ENCODE data around the gene BHLHE23.

The BHLHE23 gene

DNA sequence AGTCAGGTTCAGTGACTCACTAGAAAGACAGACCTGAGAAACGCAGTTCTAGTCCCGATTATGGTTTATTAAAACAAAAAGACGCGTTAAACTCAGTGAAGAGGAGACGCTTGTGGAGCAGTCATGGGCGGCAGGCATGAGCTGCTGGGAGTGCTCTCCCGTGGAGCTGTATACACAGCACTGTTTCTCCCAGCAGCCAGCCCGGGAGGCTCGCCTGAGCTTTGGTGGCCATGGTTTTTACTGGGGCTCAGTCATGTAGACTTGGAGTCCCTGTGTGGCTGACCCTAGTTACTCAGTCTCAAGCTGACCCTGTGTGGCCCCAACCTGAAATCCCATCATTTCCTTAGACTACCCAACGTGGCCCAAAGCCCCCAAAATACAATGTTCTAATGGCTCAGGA is 41.2 kb upstream of the BHLHE23 start:
- Mint-ChIP-seq H3K36me3 (ENCODE audit: low read depth) (no peaks in the 10 kb centered on the region), H3K9me3 (no peaks in the 10 kb centered on the region), H3K4me3 (no peak overlapping the region), H3K27ac (no peak overlapping the region), H3K27me3 (peaks cover 9% of the 10 kb centered on the region), H3K4me1 (ENCODE audit: low read depth) (no peaks in the 10 kb centered on the region)
- intact Hi-C loops (cut with micrococcal nuclease), result no loop called here

DNA sequence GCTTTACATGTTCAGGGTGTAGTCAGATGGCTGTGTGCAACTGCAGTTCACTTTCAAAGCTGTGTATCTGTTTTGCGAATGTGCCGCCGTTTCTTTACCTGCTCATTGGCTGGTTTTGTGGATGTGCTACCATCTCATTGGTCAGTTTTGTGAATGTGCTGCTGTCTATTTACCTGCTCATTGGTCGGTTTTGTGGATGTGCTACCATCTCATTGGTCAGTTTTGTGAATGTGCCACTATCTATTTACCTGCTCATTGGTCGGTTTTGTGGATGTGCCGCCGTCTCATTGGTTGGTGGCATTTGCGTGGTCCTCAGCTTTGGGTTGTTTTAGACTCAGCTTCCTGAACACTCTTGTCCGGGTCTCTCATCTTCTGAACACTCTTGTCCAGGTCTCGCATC is 40.5 kb upstream of the BHLHE23 start:
- peaks cover 9% of the 10 kb centered on the region for H3K27me3 Mint-ChIP-seq
- H3K4me1 Mint-ChIP-seq (ENCODE audit: low read depth), result no peaks in the 10 kb centered on the region
- no peaks in the 10 kb centered on the region for H3K9me3 Mint-ChIP-seq

DNA sequence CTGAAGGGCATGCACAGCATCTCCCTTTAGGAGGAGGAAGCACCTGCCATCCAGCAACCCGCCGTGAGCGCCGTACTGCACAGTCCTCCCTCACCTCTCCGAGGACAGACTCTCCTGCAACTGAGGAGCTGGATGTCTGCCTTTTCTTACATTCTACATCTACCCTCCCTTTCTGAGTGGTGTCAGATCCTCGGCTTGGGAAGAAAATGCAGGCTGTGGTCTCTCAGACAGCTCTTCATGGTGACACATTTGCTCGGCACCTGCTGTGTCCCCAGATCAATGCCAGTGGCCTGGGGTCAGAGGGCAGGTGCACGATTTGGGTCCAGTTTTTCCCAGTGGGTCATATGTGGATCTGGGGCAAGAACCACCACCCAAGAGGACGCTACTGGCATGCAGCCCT is 40.1 kb upstream of the BHLHE23 start:
- H3K27ac Mint-ChIP-seq, result no peak overlapping the region
- intact Hi-C loops (cut with micrococcal nuclease), result no loop called here
- H3K27me3 Mint-ChIP-seq, result peaks cover 10% of the 10 kb centered on the region
- no peaks in the 10 kb centered on the region for H3K36me3 Mint-ChIP-seq (ENCODE audit: low read depth)
- no peak overlapping the region for H3K4me3 Mint-ChIP-seq
- no peaks in the 10 kb centered on the region for H3K9me3 Mint-ChIP-seq
- H3K4me1 Mint-ChIP-seq (ENCODE audit: low read depth), result no peaks in the 10 kb centered on the region

More for the DNA sequence above, 40.5 kb upstream of the BHLHE23 start:
- H3K4me3 Mint-ChIP-seq, result no peak overlapping the region
- intact Hi-C loops (cut with micrococcal nuclease), result no loop called here
- H3K36me3 Mint-ChIP-seq (ENCODE audit: low read depth), result no peaks in the 10 kb centered on the region
- H3K27ac Mint-ChIP-seq, result no peak overlapping the region

DNA sequence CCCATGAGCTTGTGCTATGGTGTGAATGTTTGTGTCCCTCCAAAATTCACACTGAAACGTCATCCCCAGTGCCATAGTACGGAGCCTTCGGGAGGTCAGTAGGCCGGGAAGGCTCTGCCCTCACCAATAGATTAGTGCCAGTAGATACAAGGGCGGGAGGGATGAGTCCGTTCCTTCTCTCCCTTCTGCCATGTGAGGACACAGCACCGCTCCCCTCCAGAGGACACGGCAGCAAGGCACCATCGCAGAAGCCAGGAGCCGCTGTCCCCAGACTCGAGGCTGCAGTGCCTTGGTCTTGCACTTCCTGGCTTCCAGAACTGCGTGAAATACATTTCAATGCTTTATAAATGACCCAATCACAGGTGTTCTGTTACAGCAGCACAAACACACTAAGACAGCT is 39.2 kb upstream of the BHLHE23 start:
- no peak overlapping the region for H3K27ac Mint-ChIP-seq
- intact Hi-C loops (cut with micrococcal nuclease), result no loop called here
- no peaks in the 10 kb centered on the region for H3K4me1 Mint-ChIP-seq (ENCODE audit: low read depth)
- peaks cover 15% of the 10 kb centered on the region for H3K27me3 Mint-ChIP-seq
- no peaks in the 10 kb centered on the region for H3K36me3 Mint-ChIP-seq (ENCODE audit: low read depth)
- H3K9me3 Mint-ChIP-seq, result no peaks in the 10 kb centered on the region
- H3K4me3 Mint-ChIP-seq, result no peak overlapping the region

DNA sequence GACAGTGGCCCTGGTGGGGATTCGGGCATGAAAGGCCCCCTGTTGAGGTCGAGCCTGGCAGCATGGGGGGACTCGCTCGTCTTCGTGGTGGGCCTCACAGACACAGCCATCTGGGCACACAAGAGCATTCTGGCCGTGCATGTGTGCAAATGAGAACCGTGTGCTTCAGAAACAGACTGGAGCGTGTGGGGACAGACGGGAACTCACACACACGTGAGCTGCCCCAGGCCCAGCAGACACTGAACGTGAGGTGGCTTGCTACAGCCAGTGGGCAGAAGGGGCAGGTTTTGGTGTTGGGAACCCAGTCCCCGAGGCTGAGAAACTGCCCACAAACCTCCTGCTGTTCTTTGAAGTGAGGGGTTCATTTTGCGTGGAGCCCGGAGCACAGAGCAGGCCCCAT is 38.6 kb upstream of the BHLHE23 start:
- Mint-ChIP-seq H3K4me1 (ENCODE audit: low read depth) (no peaks in the 10 kb centered on the region), H3K36me3 (ENCODE audit: low read depth) (no peaks in the 10 kb centered on the region), H3K27ac (no peak overlapping the region), H3K9me3 (no peaks in the 10 kb centered on the region), H3K27me3 (peaks cover 20% of the 10 kb centered on the region), H3K4me3 (no peak overlapping the region)
- intact Hi-C loops (cut with micrococcal nuclease), result no loop called here

DNA sequence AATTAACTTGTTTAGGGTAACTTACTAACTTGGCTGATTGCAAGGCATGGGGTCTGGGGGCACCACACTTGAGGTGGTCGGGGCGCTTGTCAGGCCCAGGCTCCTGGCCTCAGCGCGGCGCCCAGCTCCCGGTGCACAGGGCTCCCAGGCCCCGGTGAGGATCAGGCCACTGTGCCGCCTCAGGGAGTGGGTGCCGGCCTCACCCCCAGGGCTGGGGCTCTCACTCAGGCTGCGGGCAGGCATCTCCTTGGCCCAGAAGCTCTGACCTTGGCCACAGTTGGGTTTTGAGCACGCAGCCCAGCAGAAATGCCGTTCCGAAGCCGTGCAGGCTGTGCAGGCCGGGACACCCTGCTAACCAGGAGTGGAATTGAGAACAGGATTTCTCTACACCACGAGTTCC is 37.8 kb upstream of the BHLHE23 start:
- H3K4me1 Mint-ChIP-seq (ENCODE audit: low read depth), result no peaks in the 10 kb centered on the region
- H3K27ac Mint-ChIP-seq, result no peak overlapping the region
- H3K9me3 Mint-ChIP-seq, result no peaks in the 10 kb centered on the region
- H3K4me3 Mint-ChIP-seq, result no peak overlapping the region
- intact Hi-C loops (cut with micrococcal nuclease), result no loop called here
- H3K36me3 Mint-ChIP-seq (ENCODE audit: low read depth), result no peaks in the 10 kb centered on the region
- peaks cover 27% of the 10 kb centered on the region for H3K27me3 Mint-ChIP-seq

DNA sequence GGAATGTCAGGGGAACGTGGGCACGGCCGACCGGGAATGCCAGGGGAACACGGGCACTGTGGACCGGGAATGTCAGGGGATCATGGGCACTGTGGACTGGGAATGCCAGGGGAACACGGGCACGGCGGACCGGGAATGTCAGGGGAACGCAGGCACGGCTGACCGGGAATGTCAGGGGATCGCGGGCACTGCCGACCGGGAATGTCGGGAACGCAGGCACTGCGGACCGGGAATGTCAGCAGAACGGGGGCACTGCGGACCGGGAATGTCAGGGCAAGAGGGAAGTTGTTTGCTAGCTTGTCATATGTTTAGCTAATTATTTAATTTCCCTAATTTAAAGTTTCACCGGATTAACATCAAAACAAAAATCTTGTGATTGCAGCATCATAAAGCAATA is 37.4 kb upstream of the BHLHE23 start:
- H3K9me3 Mint-ChIP-seq, result no peaks in the 10 kb centered on the region
- H3K4me1 Mint-ChIP-seq (ENCODE audit: low read depth), result no peaks in the 10 kb centered on the region
- no peak overlapping the region for H3K27ac Mint-ChIP-seq
- peaks cover 30% of the 10 kb centered on the region for H3K27me3 Mint-ChIP-seq
- no peak overlapping the region for H3K4me3 Mint-ChIP-seq
- H3K36me3 Mint-ChIP-seq (ENCODE audit: low read depth), result no peaks in the 10 kb centered on the region
- intact Hi-C loops (cut with micrococcal nuclease), result no loop called here

DNA sequence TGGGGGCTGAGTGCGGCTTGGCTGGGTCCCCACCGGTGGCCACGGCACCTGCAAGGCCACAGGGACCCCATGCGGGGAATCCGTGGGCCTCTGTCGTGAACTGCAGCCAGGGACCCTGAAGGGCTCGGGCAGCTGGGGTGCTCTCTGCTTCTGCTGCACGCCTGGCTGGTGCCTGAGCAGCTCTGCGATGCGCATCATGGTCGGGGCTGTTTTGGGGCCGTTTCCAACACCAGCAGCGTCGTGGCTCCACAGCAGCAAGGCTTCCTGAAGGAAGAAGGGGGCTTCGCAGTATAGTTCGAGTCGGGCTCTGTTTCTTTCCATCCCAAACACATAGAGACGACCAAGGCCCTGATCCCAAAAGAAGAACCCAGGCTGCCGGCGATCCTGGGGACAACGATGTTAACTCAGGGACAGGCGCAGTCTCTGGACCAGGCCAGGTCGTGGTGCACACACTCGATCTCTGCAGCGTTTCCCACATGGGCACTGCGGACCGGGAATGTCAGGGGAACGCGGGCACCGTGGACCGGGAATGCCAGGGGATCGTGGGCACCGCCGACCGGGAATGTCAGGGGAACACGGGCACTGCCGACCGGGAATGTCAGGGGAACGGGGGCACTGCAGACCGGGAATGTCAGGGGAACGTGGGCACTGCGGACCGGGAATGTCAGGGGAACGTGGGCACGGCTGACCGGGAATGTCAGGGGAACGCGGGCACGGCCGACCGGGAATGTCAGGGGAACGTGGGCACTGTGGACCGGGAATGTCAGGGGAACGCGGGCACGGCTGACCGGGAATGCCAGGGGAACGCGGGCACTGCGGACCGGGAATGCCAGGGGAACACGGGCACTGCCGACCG is 36.8 kb upstream of the BHLHE23 start:
- Mint-ChIP-seq H3K4me1 (ENCODE audit: low read depth) (no peaks in the 10 kb centered on the region), H3K27ac (no peak overlapping the region), H3K36me3 (ENCODE audit: low read depth) (no peaks in the 10 kb centered on the region), H3K9me3 (no peaks in the 10 kb centered on the region), H3K27me3 (peaks cover 30% of the 10 kb centered on the region), H3K4me3 (no peak overlapping the region)
- intact Hi-C loops (cut with micrococcal nuclease), result no loop called here

DNA sequence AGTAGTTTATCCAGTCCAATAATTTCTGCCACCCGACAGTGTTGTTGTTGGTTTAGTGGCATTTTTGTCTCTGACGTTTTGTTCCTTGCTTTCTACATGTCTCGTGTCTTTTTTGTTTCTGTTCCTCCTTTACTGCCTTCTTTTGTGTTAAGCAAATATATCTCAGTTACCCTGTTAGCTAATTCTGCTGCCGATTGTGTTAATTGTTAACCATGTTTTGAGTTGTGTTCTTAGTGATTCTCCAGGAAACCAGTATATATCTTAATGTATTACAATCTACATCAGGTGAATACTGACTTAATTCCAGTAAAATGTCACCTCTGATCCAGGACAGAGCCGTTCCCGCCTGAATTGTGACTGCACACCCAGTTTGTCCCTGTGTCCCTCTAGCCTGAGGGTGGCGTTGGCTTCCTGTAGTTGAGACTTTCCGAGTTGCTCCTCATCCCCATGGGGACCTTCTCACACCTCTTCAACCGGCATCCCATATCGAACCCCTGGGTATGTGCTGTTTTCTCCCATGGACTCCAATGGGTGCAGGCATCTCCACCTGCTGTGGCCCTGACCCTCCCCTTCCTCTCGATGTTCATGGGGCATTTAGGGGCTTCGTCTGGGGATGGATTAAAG is 35.8 kb upstream of the BHLHE23 start:
- intact Hi-C loops (cut with micrococcal nuclease), result no loop called here
- H3K9me3 Mint-ChIP-seq, result no peaks in the 10 kb centered on the region
- no peak overlapping the region for H3K27ac Mint-ChIP-seq
- no peaks in the 10 kb centered on the region for H3K4me1 Mint-ChIP-seq (ENCODE audit: low read depth)
- H3K27me3 Mint-ChIP-seq, result peaks cover 37% of the 10 kb centered on the region
- H3K36me3 Mint-ChIP-seq (ENCODE audit: low read depth), result no peaks in the 10 kb centered on the region
- no peak overlapping the region for H3K4me3 Mint-ChIP-seq

DNA sequence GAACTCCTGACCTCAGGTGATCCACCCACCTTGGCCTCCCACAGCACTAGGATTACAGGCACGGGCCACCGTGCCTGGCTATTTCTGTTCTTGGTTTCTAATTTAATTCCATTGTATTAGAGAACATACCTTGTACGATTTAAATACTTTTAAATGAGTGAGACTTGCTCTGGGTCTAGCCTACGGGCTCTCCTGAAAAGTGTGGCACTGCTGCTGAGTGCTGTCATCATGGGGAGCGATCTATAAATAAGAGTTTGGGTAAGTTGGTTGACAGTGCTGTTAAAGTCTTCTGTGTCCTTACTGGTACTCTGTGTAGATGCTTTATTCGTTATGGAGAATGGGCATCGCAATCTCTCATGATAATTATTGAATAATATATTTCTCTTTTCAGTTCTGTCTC is 35.0 kb upstream of the BHLHE23 start:
- intact Hi-C loops (cut with micrococcal nuclease), result no loop called here
- no peak overlapping the region for H3K27ac Mint-ChIP-seq
- H3K4me3 Mint-ChIP-seq, result no peak overlapping the region
- H3K36me3 Mint-ChIP-seq (ENCODE audit: low read depth), result no peaks in the 10 kb centered on the region
- no peaks in the 10 kb centered on the region for H3K4me1 Mint-ChIP-seq (ENCODE audit: low read depth)
- peaks cover 40% of the 10 kb centered on the region for H3K27me3 Mint-ChIP-seq
- H3K9me3 Mint-ChIP-seq, result no peaks in the 10 kb centered on the region

DNA sequence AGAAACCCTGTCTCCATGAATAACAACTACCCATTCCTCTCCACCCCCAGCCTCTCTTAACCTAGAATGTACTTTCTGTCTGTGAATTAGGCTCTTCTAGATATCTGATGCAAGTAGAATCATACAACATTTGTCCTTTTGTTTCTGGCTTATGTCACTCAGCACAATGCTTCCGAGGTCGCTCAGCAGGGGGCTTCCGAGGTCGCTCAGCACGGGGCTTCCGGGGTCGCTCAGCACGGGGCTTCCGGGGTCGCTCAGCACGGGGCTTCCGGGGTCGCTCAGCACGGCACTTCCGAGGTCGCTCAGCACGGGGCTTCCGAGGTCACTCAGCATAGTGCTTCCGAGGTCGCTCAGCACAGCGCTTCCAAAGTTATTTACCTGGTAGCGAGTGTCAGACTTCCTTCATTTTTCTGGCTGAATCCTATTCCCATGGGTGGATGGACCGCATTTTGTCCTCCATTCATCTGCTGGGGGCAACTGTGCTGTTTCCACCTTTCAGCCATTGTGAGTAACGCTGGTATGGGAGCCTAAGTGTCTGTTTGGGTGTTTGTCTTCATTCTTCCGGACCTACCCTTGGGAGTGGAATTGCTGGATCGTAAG is 31.0 kb upstream of the BHLHE23 start:
- peaks cover 72% of the 10 kb centered on the region for H3K27me3 Mint-ChIP-seq
- intact Hi-C loops (cut with micrococcal nuclease), result no loop called here
- H3K36me3 Mint-ChIP-seq (ENCODE audit: low read depth), result no peaks in the 10 kb centered on the region

DNA sequence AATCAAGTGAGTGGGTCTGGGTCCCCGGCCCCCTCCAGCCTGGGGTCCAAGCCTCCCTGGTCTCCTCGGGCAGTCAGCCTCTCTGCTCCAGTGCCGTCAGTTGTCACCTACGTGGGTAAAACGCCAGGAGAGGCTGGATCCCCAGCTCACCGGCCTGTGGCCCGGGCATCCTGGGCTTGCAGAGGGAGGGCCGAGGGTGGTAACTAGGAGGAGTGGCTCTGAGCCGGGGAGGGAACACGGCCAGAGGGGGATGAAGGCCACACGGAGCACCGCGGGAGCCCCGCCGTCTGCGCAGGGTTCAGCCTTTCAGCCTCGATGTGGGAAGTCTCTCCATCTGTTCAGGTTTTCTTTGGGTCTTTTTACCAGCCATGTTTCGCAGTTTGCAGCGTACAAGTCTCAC is 29.5 kb upstream of the BHLHE23 start:
- intact Hi-C loops (cut with micrococcal nuclease), result no loop called here
- peaks cover 9% of the 10 kb centered on the region for H3K4me1 Mint-ChIP-seq (ENCODE audit: low read depth)
- no peaks in the 10 kb centered on the region for H3K36me3 Mint-ChIP-seq (ENCODE audit: low read depth)
- H3K27me3 Mint-ChIP-seq, result peaks cover 77% of the 10 kb centered on the region
- H3K9me3 Mint-ChIP-seq, result no peaks in the 10 kb centered on the region
- no peak overlapping the region for H3K4me3 Mint-ChIP-seq
- H3K27ac Mint-ChIP-seq, result no peak overlapping the region

More for the DNA sequence above, 31.0 kb upstream of the BHLHE23 start:
- Mint-ChIP-seq H3K4me3 (no peak overlapping the region), H3K4me1 (ENCODE audit: low read depth) (peaks cover 7% of the 10 kb centered on the region), H3K27ac (no peak overlapping the region), H3K9me3 (no peaks in the 10 kb centered on the region)

DNA sequence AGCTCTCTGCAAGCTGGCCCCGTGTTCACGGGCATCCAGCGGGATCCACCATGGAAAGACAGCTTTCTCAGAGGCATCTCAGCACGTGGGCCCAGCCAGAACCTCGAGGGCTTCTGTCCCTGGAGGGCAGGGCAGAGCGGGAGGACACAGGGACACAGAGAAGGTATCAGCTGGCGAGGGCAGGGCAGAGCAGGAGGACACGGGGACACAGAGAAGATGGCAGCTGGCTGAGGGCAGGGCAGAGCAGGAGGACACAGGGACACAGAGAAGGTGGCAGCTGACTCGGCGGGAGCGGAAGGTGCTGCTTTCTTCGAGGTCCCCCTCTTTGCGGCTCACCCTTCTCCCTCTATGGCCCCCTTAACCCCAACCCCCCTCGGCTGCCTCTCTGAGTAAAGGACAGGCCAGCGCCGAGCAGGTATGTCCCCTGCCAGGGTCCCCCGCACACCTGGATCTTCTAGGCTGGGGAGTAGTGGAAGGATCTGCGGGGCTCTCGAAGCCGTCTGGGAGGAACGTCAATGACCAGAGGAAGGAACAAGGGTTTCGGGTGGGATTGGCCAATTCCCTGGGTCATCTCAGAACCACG is 28.9 kb upstream of the BHLHE23 start:
- H3K27me3 Mint-ChIP-seq, result peaks cover 78% of the 10 kb centered on the region
- no peaks in the 10 kb centered on the region for H3K36me3 Mint-ChIP-seq (ENCODE audit: low read depth)
- no peak overlapping the region for H3K4me3 Mint-ChIP-seq
- no peaks in the 10 kb centered on the region for H3K9me3 Mint-ChIP-seq
- peaks cover 9% of the 10 kb centered on the region for H3K4me1 Mint-ChIP-seq (ENCODE audit: low read depth)
- intact Hi-C loops (cut with micrococcal nuclease), result no loop called here
- no peak overlapping the region for H3K27ac Mint-ChIP-seq

Data from dendritic cell treated with granulocyte-macrophage colony-stimulating factor and Interleukin-4, amounts not matched to agents 40 ng/mL and 50 ng/mL, for 4 days (primary cell).